Brain microvascular endothelial cell (primary cell): Measurements from ENCODE around the gene CATSPER3.

Source experiments
- DNase-seq: peaks from one replicate; pipeline ENCODE4 v3.0.0-alpha.2; 2020
- H3K27ac ChIP-seq: fragments of 250-450 bp; sonication (Bioruptor Pico); 2 replicates; pipeline ENCODE4 v1.5.1; 2020; ENCODE audit warnings: mild to moderate bottlenecking, moderate library complexity
- H3K27me3 ChIP-seq: fragments of 250-450 bp; sonication (Bioruptor Pico); replicated peaks from 2 replicates; pipeline ENCODE4 v1.5.1; 2020; ENCODE audit warnings: mild to moderate bottlenecking
- H3K36me3 ChIP-seq: fragments of 250-450 bp; sonication (Bioruptor Pico); replicated peaks from 2 replicates; pipeline ENCODE4 v1.5.1; 2020; ENCODE audit warnings: mild to moderate bottlenecking
- H3K4me3 ChIP-seq: 2 replicates; pipeline ENCODE4 v1.5.1; 2011; ENCODE audit warnings: low read depth, mild to moderate bottlenecking, control low read depth, low read length, moderate library complexity
- CTCF ChIP-seq: IDR thresholded peaks from 2 replicates; pipeline ENCODE4 v1.5.1; 2011; ENCODE audit warnings: low read depth, mild to moderate bottlenecking, moderate library complexity, low read length, control low read depth, inconsistent platforms; ENCODE audit errors: missing control alignments
- in situ Hi-C: cut with HindIII; loops from 2 replicates; pipeline ENCODE4 v1.10.0; 2017; ENCODE audit warnings: low sequenced_read_pairs, low pct_ligation_motif_present

CATSPER3 gene

DNA sequence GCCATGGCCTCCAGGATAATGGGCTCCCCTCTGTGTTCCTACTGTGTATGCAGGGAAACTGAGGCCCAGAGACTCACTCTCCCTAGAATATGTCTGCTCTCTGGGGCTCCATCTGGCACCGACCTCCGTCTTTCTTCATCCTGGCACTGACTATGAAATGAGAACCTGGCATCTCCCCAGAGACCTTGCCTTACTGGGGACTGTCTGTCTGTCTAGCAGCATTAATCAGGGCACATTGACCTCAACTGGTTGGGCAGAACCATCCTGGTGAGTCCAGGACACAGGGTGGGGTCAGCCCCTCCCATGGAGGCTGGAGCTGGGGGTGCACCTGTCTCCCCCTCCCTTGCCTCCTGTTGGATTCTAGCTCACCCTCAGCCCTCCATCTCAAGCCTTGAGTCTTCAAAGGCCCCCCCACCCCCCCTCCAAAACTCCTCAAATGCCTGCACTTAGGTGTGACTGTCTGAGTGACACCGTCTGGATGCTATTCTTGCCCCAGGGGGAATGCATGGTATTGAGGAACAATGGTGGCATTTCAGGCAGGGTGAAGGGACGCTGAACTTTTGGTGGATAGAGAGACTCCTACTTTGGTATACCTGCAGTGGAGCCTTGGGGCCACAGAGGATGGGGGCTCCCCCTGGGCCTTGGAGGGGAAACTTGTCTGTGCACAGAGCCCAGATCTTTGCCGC is 79.1 kb downstream of the CATSPER3 start:
- no peak overlapping the region for H3K4me3 ChIP-seq
- peaks cover 70% of the 10 kb centered on the region for H3K27me3 ChIP-seq
- no peaks in the 10 kb centered on the region for H3K36me3 ChIP-seq
- H3K27ac ChIP-seq, result no peak overlapping the region
- in situ Hi-C loops, result no loop called here
- no peak for TF ChIP-seq CTCF
- DNase-seq, result no peak

- H3K27ac ChIP-seq, result no peak overlapping the region
- peaks cover 69% of the 10 kb centered on the region for H3K27me3 ChIP-seq
- in situ Hi-C loops, result no loop called here
These were observed 79.6 kb downstream of the CATSPER3 start for GRCh38 chr5:135047347-135047695.

GRCh38 chr5:135048286-135048685 is 80.6 kb downstream of the CATSPER3 start:
- in situ Hi-C loops, result no loop called here
- H3K36me3 ChIP-seq, result no peaks in the 10 kb centered on the region
- no peak overlapping the region for H3K4me3 ChIP-seq
- no peak for DNase-seq
- no peak overlapping the region for H3K27ac ChIP-seq
- no peak for TF ChIP-seq CTCF
- H3K27me3 ChIP-seq, result peaks cover 62% of the 10 kb centered on the region

More at GRCh38 chr5:135047347-135047695, 79.6 kb downstream of the CATSPER3 start:
- no peak for TF ChIP-seq CTCF
- Histone ChIP-seq H3K36me3 (no peaks in the 10 kb centered on the region), H3K4me3 (no peak overlapping the region)
- DNase-seq, result no peak

- H3K27ac ChIP-seq, result no peak overlapping the region
- in situ Hi-C loops, result no loop called here
- peaks cover 56% of the 10 kb centered on the region for H3K27me3 ChIP-seq
- TF ChIP-seq CTCF, result no peak
- H3K4me3 ChIP-seq, result no peak overlapping the region
- H3K36me3 ChIP-seq, result no peaks in the 10 kb centered on the region
- DNase-seq, result no peak
These were observed 81.2 kb downstream of the CATSPER3 start for GRCh38 chr5:135048930-135049329.

- Histone ChIP-seq H3K36me3 (no peaks in the 10 kb centered on the region), H3K27me3 (peaks cover 48% of the 10 kb centered on the region), H3K4me3 (no peak overlapping the region), H3K27ac (no peak overlapping the region)
- in situ Hi-C loops, result no loop called here
- DNase-seq, result no peak
- TF ChIP-seq CTCF, result no peak
These were observed 82.6 kb downstream of the CATSPER3 start for GRCh38 chr5:135050244-135050767.

GRCh38 chr5:135051399-135051798 is 83.7 kb downstream of the CATSPER3 start:
- no peak for DNase-seq
- in situ Hi-C loops, result no loop called here
- H3K27me3 ChIP-seq, result peaks cover 45% of the 10 kb centered on the region

More at GRCh38 chr5:135051399-135051798, 83.7 kb downstream of the CATSPER3 start:
- H3K36me3 ChIP-seq, result no peaks in the 10 kb centered on the region
- no peak overlapping the region for H3K4me3 ChIP-seq
- no peak overlapping the region for H3K27ac ChIP-seq
- TF ChIP-seq CTCF, result no peak
